GM12864 (cell line): ENCODE results near the gene CELSR1.

Experiments
- DNase-seq: peaks from one replicate; pipeline ENCODE4 v3.0.0-alpha.2; 2011; ENCODE audit warnings: low read depth
- H3K4me3 ChIP-seq: 2 replicates; pipeline ENCODE4 v1.5.1; 2011; ENCODE audit warnings: mild to moderate bottlenecking, low read depth, low read length, control low read depth
- TF ChIP-seq, protein P1 (sequence below): IDR thresholded peaks from 2 replicates; pipeline ENCODE4 v1.5.1; 2011; ENCODE audit warnings: low read depth, mild to moderate bottlenecking, moderate library complexity, low read length, control low read depth, inconsistent platforms; ENCODE audit errors: missing control alignments

CELSR1 gene

GRCh38 chr22:46549971-46550641 lies 12.7 kb upstream of the CELSR1 start:
- DNase-seq, result no peak
- H3K4me3 ChIP-seq, result no peak overlapping the region
- TF ChIP-seq, protein P1, sequence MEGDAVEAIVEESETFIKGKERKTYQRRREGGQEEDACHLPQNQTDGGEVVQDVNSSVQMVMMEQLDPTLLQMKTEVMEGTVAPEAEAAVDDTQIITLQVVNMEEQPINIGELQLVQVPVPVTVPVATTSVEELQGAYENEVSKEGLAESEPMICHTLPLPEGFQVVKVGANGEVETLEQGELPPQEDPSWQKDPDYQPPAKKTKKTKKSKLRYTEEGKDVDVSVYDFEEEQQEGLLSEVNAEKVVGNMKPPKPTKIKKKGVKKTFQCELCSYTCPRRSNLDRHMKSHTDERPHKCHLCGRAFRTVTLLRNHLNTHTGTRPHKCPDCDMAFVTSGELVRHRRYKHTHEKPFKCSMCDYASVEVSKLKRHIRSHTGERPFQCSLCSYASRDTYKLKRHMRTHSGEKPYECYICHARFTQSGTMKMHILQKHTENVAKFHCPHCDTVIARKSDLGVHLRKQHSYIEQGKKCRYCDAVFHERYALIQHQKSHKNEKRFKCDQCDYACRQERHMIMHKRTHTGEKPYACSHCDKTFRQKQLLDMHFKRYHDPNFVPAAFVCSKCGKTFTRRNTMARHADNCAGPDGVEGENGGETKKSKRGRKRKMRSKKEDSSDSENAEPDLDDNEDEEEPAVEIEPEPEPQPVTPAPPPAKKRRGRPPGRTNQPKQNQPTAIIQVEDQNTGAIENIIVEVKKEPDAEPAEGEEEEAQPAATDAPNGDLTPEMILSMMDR, result no peak

- no peak for DNase-seq
- no peak overlapping the region for H3K4me3 ChIP-seq
- TF ChIP-seq, protein P1, result no peak
Measured at GRCh38 chr22:46549563-46549840, 12.1 kb upstream of the CELSR1 start.

DNA sequence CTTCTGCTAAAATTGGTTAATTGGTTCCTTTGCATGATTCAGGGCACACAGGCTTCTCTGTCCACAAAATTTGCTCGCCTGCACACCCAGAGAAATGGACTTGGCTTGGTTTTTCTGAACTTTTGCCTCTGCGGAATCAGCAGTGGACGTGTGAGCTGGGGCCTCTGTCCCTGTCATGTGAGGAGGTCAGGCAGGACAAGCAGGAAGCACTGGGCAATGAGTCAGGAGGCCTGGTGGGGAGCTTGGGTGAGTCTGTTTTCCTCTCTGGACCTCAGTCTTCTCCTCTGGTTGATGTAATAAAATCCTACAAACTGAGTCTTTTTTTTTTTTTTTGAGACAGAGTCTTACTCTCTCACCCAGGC lies 10.4 kb upstream of the CELSR1 start:
- no peak overlapping the region for H3K4me3 ChIP-seq
- no peak for DNase-seq
- TF ChIP-seq, protein P1, result no peak

DNA sequence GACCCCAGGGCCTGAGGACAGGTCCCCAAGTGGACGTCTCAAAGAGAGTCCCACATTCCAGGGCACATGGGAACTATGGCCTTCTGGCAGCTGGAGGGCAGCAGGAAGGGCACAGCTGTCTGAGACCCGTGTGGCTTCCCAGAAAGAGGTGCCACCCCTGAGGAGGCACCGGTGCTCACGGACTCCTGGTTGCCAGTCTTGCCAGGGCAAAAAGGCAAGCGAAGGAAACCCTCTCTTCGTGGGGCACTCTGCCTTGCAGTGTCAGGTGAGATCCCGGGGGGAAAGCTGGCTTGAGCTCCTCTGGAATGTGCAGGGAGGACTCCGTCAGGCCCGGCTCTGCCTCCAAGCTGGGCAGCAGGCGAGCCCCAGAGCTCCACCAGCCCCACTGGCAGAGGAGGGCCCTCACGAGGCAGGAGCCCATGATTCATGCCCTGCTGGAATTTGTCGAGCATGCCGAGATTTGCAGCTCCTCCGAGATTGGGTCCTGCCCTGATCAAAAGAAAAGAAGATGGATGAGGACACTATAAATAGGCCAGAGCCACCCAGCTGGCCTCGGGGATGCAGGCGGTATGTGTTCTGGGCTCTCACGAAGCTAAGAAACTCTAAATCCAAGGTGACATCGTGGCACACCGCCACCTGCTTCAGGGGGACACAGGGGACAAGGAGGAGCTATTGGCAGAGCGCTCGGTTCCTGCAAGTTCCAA lies 9.9 kb upstream of the CELSR1 start:
- no peak for DNase-seq
- TF ChIP-seq, protein P1, result no peak
- no peak overlapping the region for H3K4me3 ChIP-seq

GRCh38 chr22:46546466-46547178 lies 9.2 kb upstream of the CELSR1 start:
- DNase-seq, result no peak

GRCh38 chr22:46545086-46545792 lies 7.8 kb upstream of the CELSR1 start:
- TF ChIP-seq, protein P1, result no peak
- no peak overlapping the region for H3K4me3 ChIP-seq
- DNase-seq, result no peak

More at GRCh38 chr22:46546466-46547178, 9.2 kb upstream of the CELSR1 start:
- no peak overlapping the region for H3K4me3 ChIP-seq
- TF ChIP-seq, protein P1, result no peak
